H1 (cell line): ENCODE results near the gene NDUFA5. TPM values are rescaled to one million over a fixed set of nuclear protein-coding genes. Genes with fewer than 3 reads are reported as not detected.

ENCODE experiments used
- CTCF ChIA-PET: fragments of 300-600 bp; sonication (Branson Sonifier 250); formaldehyde crosslinking; loops from one replicate; lab custom pipeline; 2021; ENCODE audit not compliant: partially characterized antibody; lab: Charles Lee
- POLR2A ChIA-PET: fragments of 300-600 bp; sonication (Branson Sonifier 250); formaldehyde crosslinking; loops from one replicate; lab custom pipeline; 2021; ENCODE audit warnings: inconsistent platforms; ENCODE audit not compliant: partially characterized antibody; lab: Charles Lee
- DNase-seq, 2 experiments: peaks; one replicate each; pipeline versions ENCODE4 v3.0.0 to v3.0.0-alpha.2; 2010 to 2022; ENCODE audit warnings: low spot score in 2 of 2, low read depth in 1 of 2, mixed read lengths in 1 of 2
- FAIRE-seq: peaks from 2 replicates; lab custom pipeline; 2011; peaks lifted over from hg19 to GRCh38; lab: Jason Lieb, UNC
- H2AFZ ChIP-seq: 2 replicates; pipeline ENCODE4 v1.8.1; 2012; ENCODE audit warnings: low read length, inconsistent platforms
- H2AK5ac ChIP-seq: 2 replicates; pipeline ENCODE4 v1.6.1; 2013; ENCODE audit warnings: low read depth, low read length
- H2BK120ac ChIP-seq: replicated peaks from 2 replicates; pipeline ENCODE3; 2013; ENCODE audit warnings: low read depth, low read length, inconsistent platforms
- H2BK12ac ChIP-seq: 2 replicates; pipeline ENCODE4 v1.6.1; 2013; ENCODE audit warnings: low read depth, low read length
- H2BK15ac ChIP-seq: 2 replicates; pipeline ENCODE4 v1.6.1; 2013; ENCODE audit warnings: low read length
- H2BK20ac ChIP-seq: 2 replicates; pipeline ENCODE4 v1.6.1; 2013; ENCODE audit warnings: low read length
- H2BK5ac ChIP-seq: 2 replicates; pipeline ENCODE4 v1.6.1; 2013; ENCODE audit warnings: low read depth, low read length
- H3K14ac ChIP-seq: 2 replicates; pipeline ENCODE4 v1.6.1; 2013; ENCODE audit warnings: inconsistent platforms; ENCODE audit not compliant: insufficient read length
- H3K18ac ChIP-seq: 2 replicates; pipeline ENCODE4 v1.6.1; 2013; ENCODE audit warnings: low read length; ENCODE audit errors: extremely low read depth
- H3K23ac ChIP-seq: 2 replicates; pipeline ENCODE4 v1.6.1; 2013; ENCODE audit warnings: inconsistent platforms; ENCODE audit not compliant: insufficient read length
- H3K23me2 ChIP-seq: 2 replicates; pipeline ENCODE4 v1.6.1; 2013; ENCODE audit warnings: low read depth, low read length
- H3K27ac ChIP-seq: 2 replicates; pipeline ENCODE4 v1.6.1; 2011; ENCODE audit warnings: low read depth, low read length, inconsistent platforms
- H3K27me3 ChIP-seq, 4 experiments: replicated peaks in 1 of 4; 1 replicate in 1 of 4; 2 replicates in 3 of 4; pipeline versions ENCODE4 v1.6.1 to v1.8.1; 2011 to 2013; ENCODE audit warnings: low read length in 3 of 4, mild to moderate bottlenecking in 3 of 4, inconsistent platforms in 2 of 4, mixed read lengths in 2 of 4, moderate library complexity in 1 of 4; ENCODE audit not compliant: control insufficient read depth in 3 of 4, insufficient read depth in 3 of 4; ENCODE audit errors: extremely low read depth in 1 of 4
- H3K36me3 ChIP-seq, 4 experiments: 2 replicates each; pipeline versions ENCODE4 v1.6.1 to v1.8.1; 2011 to 2013; ENCODE audit warnings: mild to moderate bottlenecking in 4 of 4, low read length in 3 of 4, moderate library complexity in 2 of 4, control low read depth in 1 of 4, inconsistent platforms in 1 of 4; ENCODE audit not compliant: insufficient read depth in 4 of 4, control insufficient read depth in 2 of 4
- H3K4ac ChIP-seq: replicated peaks from 2 replicates; pipeline ENCODE3; 2013; ENCODE audit warnings: low read length, low read depth, mixed read lengths, inconsistent platforms; ENCODE audit not compliant: insufficient read length
- H3K4me1 ChIP-seq, 4 experiments: replicated peaks in 1 of 4; 1 replicate in 1 of 4; 2 replicates in 3 of 4; pipeline versions ENCODE4 v1.6.1 to v1.8.1; 2011 to 2013; ENCODE audit warnings: low read length in 3 of 4, inconsistent platforms in 2 of 4, mixed read lengths in 1 of 4; ENCODE audit not compliant: insufficient read depth in 4 of 4, control insufficient read depth in 3 of 4
- H3K4me2 ChIP-seq, 2 experiments: 2 replicates each; pipeline versions ENCODE4 v1.6.1 to v1.8.1; 2011 to 2013; ENCODE audit warnings: low read depth in 2 of 2, low read length in 2 of 2, control low read depth in 1 of 2, inconsistent platforms in 1 of 2, mild to moderate bottlenecking in 1 of 2; ENCODE audit not compliant: insufficient read depth in 1 of 2
- H3K4me3 ChIP-seq, 4 experiments: fragments of 200-600, 300-600 bp in 1 of 4; sonication (generic), shearing (Covaris generic), sonication (Bioruptor Twin) in 1 of 4; 2 replicates each; pipeline versions ENCODE4 v1.5.1 to v1.8.1; 2011 to 2016; ENCODE audit warnings: low read length in 4 of 4, low read depth in 3 of 4, control low read depth in 2 of 4, inconsistent platforms in 2 of 4, mild to moderate bottlenecking in 2 of 4, mixed read lengths in 1 of 4, moderate library complexity in 1 of 4; ENCODE audit not compliant: insufficient read depth in 2 of 4; ENCODE audit errors: extremely low read depth in 1 of 4
- H3K56ac ChIP-seq: replicated peaks from 2 replicates; pipeline ENCODE3; 2013; ENCODE audit warnings: low read depth, mild to moderate bottlenecking, mixed read lengths, low read length, inconsistent platforms; ENCODE audit not compliant: insufficient read length
- H3K79me1 ChIP-seq: 2 replicates; pipeline ENCODE4 v1.6.1; 2013; ENCODE audit warnings: low read depth, low read length, control low read depth
- H3K79me2 ChIP-seq, 2 experiments: 2 replicates each; pipeline versions ENCODE4 v1.6.1 to v1.8.1; 2012 to 2013; ENCODE audit warnings: low read length in 2 of 2, mild to moderate bottlenecking in 2 of 2, inconsistent platforms in 1 of 2; ENCODE audit not compliant: insufficient read depth in 2 of 2, control insufficient read depth in 1 of 2
- H3K9ac ChIP-seq, 4 experiments: replicated peaks in 1 of 4; 1 replicate in 1 of 4; 2 replicates in 3 of 4; pipeline versions ENCODE4 v1.6.1 to v1.8.1; 2011 to 2013; ENCODE audit warnings: low read depth in 3 of 4, low read length in 3 of 4, control low read depth in 2 of 4, mild to moderate bottlenecking in 2 of 4, moderate library complexity in 2 of 4, inconsistent platforms in 1 of 4; ENCODE audit errors: extremely low read depth in 1 of 4
- H3K9me3 ChIP-seq, 2 experiments: 2 replicates each; pipeline versions ENCODE4 v1.6.1 to v1.8.1; 2012 to 2013; ENCODE audit warnings: mild to moderate bottlenecking in 2 of 2, moderate library complexity in 2 of 2, control low read depth in 1 of 2, inconsistent platforms in 1 of 2, low read depth in 1 of 2, low read length in 1 of 2, mixed read lengths in 1 of 2; ENCODE audit not compliant: insufficient read depth in 2 of 2
- H4K20me1 ChIP-seq, 2 experiments: replicated peaks in 1 of 2; 2 replicates each; pipeline versions ENCODE3 to v1.8.1; 2011 to 2013; ENCODE audit warnings: inconsistent platforms in 2 of 2, low read length in 2 of 2, mild to moderate bottlenecking in 1 of 2; ENCODE audit not compliant: insufficient read depth in 2 of 2, control insufficient read depth in 1 of 2
- H4K5ac ChIP-seq: 2 replicates; pipeline ENCODE4 v1.6.1; 2013; ENCODE audit warnings: low read length, low read depth, mixed read lengths, inconsistent platforms; ENCODE audit not compliant: insufficient read length
- H4K8ac ChIP-seq: 2 replicates; pipeline ENCODE4 v1.8.0; 2013; ENCODE audit warnings: mild to moderate bottlenecking, moderate library complexity, low read length, inconsistent platforms; ENCODE audit not compliant: insufficient read depth; ENCODE audit errors: extremely low read depth
- H4K91ac ChIP-seq: replicated peaks from 2 replicates; pipeline ENCODE3; 2013; ENCODE audit warnings: low read length, mixed read lengths, inconsistent platforms; ENCODE audit not compliant: insufficient read length
- FOSL1 ChIP-seq: IDR thresholded peaks from 2 replicates; pipeline ENCODE4 v1.6.1; 2011; ENCODE audit warnings: mild to moderate bottlenecking, low read depth, low read length, moderate library complexity; ENCODE audit not compliant: insufficient read depth
- KDM1A ChIP-seq: fragments of 200-600, 300-600 bp; sonication (generic); IDR thresholded peaks from 2 replicates; pipeline ENCODE4 v1.7.1; 2016; ENCODE audit warnings: mild to moderate bottlenecking, low read length, borderline replicate concordance
- RBBP5 ChIP-seq: IDR thresholded peaks from 2 replicates; pipeline ENCODE4 v1.7.1; 2012; ENCODE audit warnings: low read depth, mild to moderate bottlenecking, inconsistent platforms, low read length, moderate library complexity, borderline replicate concordance
- SIRT6 ChIP-seq: IDR thresholded peaks from one replicate; pipeline ENCODE4 v1.7.1; 2012; ENCODE audit warnings: low read length, inconsistent platforms
- TAF1 ChIP-seq: IDR thresholded peaks from 2 replicates; pipeline ENCODE4 v1.6.1; 2011; ENCODE audit warnings: mild to moderate bottlenecking, low read depth, low read length
- TAF7 ChIP-seq: optimal IDR thresholded peaks from 2 replicates; pipeline ENCODE3; 2011; ENCODE audit warnings: low read depth, mild to moderate bottlenecking, inconsistent platforms, low read length, moderate library complexity, borderline replicate concordance
- WGBS, 2 experiments: shearing (Covaris generic) in 1 of 2; methylation state at CpG; one replicate each; pipeline versions ENCODE4 v1.1.6 to v1.1.7; 2013 to 2015; ENCODE audit warnings: low lambda C conversion rate in 2 of 2, mixed read lengths in 2 of 2, inconsistent platforms in 1 of 2, low coverage in 1 of 2, missing lambda C conversion rate in 1 of 2; ENCODE audit not compliant: insufficient replicate concordance in 2 of 2, insufficient coverage in 1 of 2, insufficient read length in 1 of 2; ENCODE audit errors: extremely low coverage in 1 of 2, missing lambda C conversion rate in 1 of 2; 5-methylcytosine and 5-hydroxymethylcytosine counted together
- polyA plus RNA-seq, 7 experiments: library from polyadenylated mRNA; depleted of rRNA in 3 of 7; stranded (reverse) in 5 of 7; unstranded in 2 of 7; fragments of >200 nt in 5 of 7; fragments of 200-250 nt in 2 of 7; gene quantifications; 1 replicate in 5 of 7; 2 replicates in 1 of 7; 4 replicates in 1 of 7; pipeline versions ENCODE4 v1.2.1 to v1.2.3, GENCODE V29; 2011 to 2013; ENCODE audit warnings: missing spikeins in 2 of 7, mixed read lengths in 2 of 7
- total RNA-seq: library from RNA; stranded (reverse); fragmentation: NEBNext Ultra II Directional; extraction: Animal tissue kit (Norgen Biotek cat#: 25700); gene quantifications from 2 replicates; pipeline ENCODE4 v1.2.1, GENCODE V29; 2021
- TF ChIP-seq, protein P1 (sequence below): IDR thresholded peaks from 2 replicates; pipeline ENCODE4 v1.6.1; 2012; ENCODE audit warnings: inconsistent platforms
- TF ChIP-seq, protein P2 (sequence below): IDR thresholded peaks from 2 replicates; pipeline ENCODE4 v1.6.1; 2012; ENCODE audit warnings: inconsistent platforms
- TF ChIP-seq, protein P3 (sequence below), 3 experiments: IDR thresholded peaks; 1 replicate in 2 of 3; 2 replicates in 1 of 3; pipeline versions ENCODE4 v1.5.1 to v1.6.1; 2011; ENCODE audit warnings: low read length in 3 of 3, mild to moderate bottlenecking in 3 of 3, inconsistent platforms in 2 of 3, low read depth in 1 of 3, moderate library complexity in 1 of 3; ENCODE audit not compliant: insufficient read depth in 1 of 3; ENCODE audit errors: control extremely low read depth in 1 of 3

NDUFA5 gene
- total and polyA plus RNA-seq, 2 of the 8 experiments (the other 6 are each of a cell fraction or from before 2014, with no cell fraction given) = 7.6 to 76.3 TPM

DNA sequence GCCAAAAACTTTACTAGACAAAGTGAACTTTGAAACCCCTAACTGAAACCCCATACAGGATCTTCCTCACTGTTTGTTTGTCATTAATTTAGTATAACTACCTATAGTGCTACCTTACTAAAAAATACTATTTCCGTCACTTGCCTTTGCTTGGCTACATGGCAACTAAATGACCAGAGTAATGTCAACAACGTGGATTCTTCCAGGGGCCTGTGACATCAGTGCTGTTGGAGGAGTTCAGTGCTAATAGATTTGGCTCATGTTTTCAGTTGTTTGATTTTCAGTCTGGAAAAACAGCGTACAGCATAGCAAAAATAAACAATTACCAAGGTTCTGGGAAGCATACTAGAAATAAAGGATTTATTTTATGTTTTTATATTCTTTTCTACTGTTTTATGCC, 41.0 kb upstream of the NDUFA5 start:
- peak; percentile 13 for FAIRE-seq
- WGBS, 2 experiments = 85% methylated on average over 3 of the region's 3 CpGs; no CpG with 5 or more reads in 1 of the 2 experiments
- H3K79me2 ChIP-seq = no peaks in the 10 kb centered on the region
- no peaks in the 10 kb centered on the region for H4K20me1 ChIP-seq
- no peak overlapping the region for H3K4ac ChIP-seq
- no peaks in the 10 kb centered on the region for H3K36me3 ChIP-seq
- no peak overlapping the region for H3K4me2 ChIP-seq
- H3K23me2 ChIP-seq = no peaks in the 10 kb centered on the region; the same call in 1 of the 2 replicates
- no peaks in the 10 kb centered on the region for H3K27me3 ChIP-seq
- H3K23ac ChIP-seq = no peak overlapping the region
- no peak overlapping the region for H4K5ac ChIP-seq
- no peak overlapping the region for H4K8ac ChIP-seq
- ChIA-PET POLR2A (no interaction called here), CTCF (interaction anchor here (0.8 to 1.5 kb wide), 2 partner anchors 14 to 84 kb away, joined by 3 to 4 read pairs; no protein-coding TSS in a partner anchor)
- no peak overlapping the region for H3K27ac ChIP-seq
- H3K79me1 ChIP-seq = no peaks in the 10 kb centered on the region
- TF ChIP-seq, protein P1, sequence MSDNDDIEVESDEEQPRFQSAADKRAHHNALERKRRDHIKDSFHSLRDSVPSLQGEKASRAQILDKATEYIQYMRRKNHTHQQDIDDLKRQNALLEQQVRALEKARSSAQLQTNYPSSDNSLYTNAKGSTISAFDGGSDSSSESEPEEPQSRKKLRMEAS = no peak
- no peak for TF ChIP-seq TAF7
- no peak for TF ChIP-seq RBBP5
- TF ChIP-seq, protein P2, sequence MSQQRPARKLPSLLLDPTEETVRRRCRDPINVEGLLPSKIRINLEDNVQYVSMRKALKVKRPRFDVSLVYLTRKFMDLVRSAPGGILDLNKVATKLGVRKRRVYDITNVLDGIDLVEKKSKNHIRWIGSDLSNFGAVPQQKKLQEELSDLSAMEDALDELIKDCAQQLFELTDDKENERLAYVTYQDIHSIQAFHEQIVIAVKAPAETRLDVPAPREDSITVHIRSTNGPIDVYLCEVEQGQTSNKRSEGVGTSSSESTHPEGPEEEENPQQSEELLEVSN = no peak
- TF ChIP-seq KDM1A = no peak
- no peak for TF ChIP-seq TAF1
- TF ChIP-seq, protein P3, sequence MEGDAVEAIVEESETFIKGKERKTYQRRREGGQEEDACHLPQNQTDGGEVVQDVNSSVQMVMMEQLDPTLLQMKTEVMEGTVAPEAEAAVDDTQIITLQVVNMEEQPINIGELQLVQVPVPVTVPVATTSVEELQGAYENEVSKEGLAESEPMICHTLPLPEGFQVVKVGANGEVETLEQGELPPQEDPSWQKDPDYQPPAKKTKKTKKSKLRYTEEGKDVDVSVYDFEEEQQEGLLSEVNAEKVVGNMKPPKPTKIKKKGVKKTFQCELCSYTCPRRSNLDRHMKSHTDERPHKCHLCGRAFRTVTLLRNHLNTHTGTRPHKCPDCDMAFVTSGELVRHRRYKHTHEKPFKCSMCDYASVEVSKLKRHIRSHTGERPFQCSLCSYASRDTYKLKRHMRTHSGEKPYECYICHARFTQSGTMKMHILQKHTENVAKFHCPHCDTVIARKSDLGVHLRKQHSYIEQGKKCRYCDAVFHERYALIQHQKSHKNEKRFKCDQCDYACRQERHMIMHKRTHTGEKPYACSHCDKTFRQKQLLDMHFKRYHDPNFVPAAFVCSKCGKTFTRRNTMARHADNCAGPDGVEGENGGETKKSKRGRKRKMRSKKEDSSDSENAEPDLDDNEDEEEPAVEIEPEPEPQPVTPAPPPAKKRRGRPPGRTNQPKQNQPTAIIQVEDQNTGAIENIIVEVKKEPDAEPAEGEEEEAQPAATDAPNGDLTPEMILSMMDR (IDR thresholded peaks at IDR 0.05; ENCODE audit: control extremely low read depth in 1 of 3, insufficient read depth in 1 of 3, low read depth in 1 of 3, low read length in 3 of 3) = no peak
- TF ChIP-seq SIRT6 = no peak
- no peak for TF ChIP-seq FOSL1
- no peak overlapping the region for H3K14ac ChIP-seq
- 0 out of 2 replicates have a peak overlapping the region, but pooled peaks have one; percentile 37 for H2AFZ ChIP-seq
- no peak overlapping the region for H3K56ac ChIP-seq
- no peak overlapping the region for H3K9ac ChIP-seq
- H3K9me3 ChIP-seq = no peaks in the 10 kb centered on the region
- no peak overlapping the region for H2BK20ac ChIP-seq
- peaks cover 3 to 8% (median 5%) of the 10 kb centered on the region in 4 experiments for H3K4me1 ChIP-seq
- no peak overlapping the region for H3K4me3 ChIP-seq
- no peak overlapping the region for H2BK15ac ChIP-seq
- H3K18ac ChIP-seq = no peak overlapping the region
- no peak overlapping the region for H4K91ac ChIP-seq
- H2BK12ac ChIP-seq = no peak overlapping the region
- H2BK120ac ChIP-seq = no peak overlapping the region
- DNase-seq = no peak
- no peak overlapping the region for H2AK5ac ChIP-seq
- no peak overlapping the region for H2BK5ac ChIP-seq
